Measurements from ENCODE around the gene IWS1.

IWS1 gene

GRCh38 chr2:127526132-127527000, at the start of gene IWS1:
Gene IWS1, minus strand, starts transcription at chr2:127526489. Its CDS starts 281 bp downstream, at chr2:127526208.
- Histone ChIP-seq H3K4me3 (ENCODE audit: severe bottlenecking) (peak within 1 kb of the TSS; percentile 81), H3K9me3 (ENCODE audit: severe bottlenecking) (no peaks in the 10 kb centered on the region), H3K4me1 (ENCODE audit: insufficient read depth, poor library complexity, severe bottlenecking) (peaks cover 5% of the 10 kb centered on the region), H3K27me3 (ENCODE audit: insufficient read depth, poor library complexity, severe bottlenecking) (no peaks in the 10 kb centered on the region), H3K36me3 (ENCODE audit: low read depth) (peaks cover 30% of the 10 kb centered on the region), H3K27ac (ENCODE audit: poor library complexity, severe bottlenecking) (peak within 1 kb of the TSS; percentile 91)
- DNase-seq (ENCODE audit: low spot score) (peak; percentile 96), ATAC-seq (ENCODE audit: low read depth) (peak; percentile 86)
- TF ChIP-seq, protein P1, sequence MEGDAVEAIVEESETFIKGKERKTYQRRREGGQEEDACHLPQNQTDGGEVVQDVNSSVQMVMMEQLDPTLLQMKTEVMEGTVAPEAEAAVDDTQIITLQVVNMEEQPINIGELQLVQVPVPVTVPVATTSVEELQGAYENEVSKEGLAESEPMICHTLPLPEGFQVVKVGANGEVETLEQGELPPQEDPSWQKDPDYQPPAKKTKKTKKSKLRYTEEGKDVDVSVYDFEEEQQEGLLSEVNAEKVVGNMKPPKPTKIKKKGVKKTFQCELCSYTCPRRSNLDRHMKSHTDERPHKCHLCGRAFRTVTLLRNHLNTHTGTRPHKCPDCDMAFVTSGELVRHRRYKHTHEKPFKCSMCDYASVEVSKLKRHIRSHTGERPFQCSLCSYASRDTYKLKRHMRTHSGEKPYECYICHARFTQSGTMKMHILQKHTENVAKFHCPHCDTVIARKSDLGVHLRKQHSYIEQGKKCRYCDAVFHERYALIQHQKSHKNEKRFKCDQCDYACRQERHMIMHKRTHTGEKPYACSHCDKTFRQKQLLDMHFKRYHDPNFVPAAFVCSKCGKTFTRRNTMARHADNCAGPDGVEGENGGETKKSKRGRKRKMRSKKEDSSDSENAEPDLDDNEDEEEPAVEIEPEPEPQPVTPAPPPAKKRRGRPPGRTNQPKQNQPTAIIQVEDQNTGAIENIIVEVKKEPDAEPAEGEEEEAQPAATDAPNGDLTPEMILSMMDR (IDR thresholded peaks at IDR 0.05; ENCODE audit: poor library complexity, severe bottlenecking) = peak; percentile 26

- ATAC-seq (ENCODE audit: low read depth) (no peak), DNase-seq (ENCODE audit: low spot score) (no peak)
- H3K36me3 ChIP-seq (ENCODE audit: low read depth) = no peaks in the 10 kb centered on the region
- no peak overlapping the region for H3K27ac ChIP-seq (ENCODE audit: poor library complexity, severe bottlenecking)
- H3K9me3 ChIP-seq (ENCODE audit: severe bottlenecking) = no peaks in the 10 kb centered on the region
- no peaks in the 10 kb centered on the region for H3K4me1 ChIP-seq (ENCODE audit: insufficient read depth, poor library complexity, severe bottlenecking)
- H3K27me3 ChIP-seq (ENCODE audit: insufficient read depth, poor library complexity, severe bottlenecking) = no peaks in the 10 kb centered on the region
- TF ChIP-seq, protein P1 (IDR thresholded peaks at IDR 0.05; ENCODE audit: poor library complexity, severe bottlenecking) = no peak
- no peak overlapping the region for H3K4me3 ChIP-seq (ENCODE audit: severe bottlenecking)
These were observed 49.7 kb upstream of the IWS1 start for GRCh38 chr2:127575941-127576432.

DNA sequence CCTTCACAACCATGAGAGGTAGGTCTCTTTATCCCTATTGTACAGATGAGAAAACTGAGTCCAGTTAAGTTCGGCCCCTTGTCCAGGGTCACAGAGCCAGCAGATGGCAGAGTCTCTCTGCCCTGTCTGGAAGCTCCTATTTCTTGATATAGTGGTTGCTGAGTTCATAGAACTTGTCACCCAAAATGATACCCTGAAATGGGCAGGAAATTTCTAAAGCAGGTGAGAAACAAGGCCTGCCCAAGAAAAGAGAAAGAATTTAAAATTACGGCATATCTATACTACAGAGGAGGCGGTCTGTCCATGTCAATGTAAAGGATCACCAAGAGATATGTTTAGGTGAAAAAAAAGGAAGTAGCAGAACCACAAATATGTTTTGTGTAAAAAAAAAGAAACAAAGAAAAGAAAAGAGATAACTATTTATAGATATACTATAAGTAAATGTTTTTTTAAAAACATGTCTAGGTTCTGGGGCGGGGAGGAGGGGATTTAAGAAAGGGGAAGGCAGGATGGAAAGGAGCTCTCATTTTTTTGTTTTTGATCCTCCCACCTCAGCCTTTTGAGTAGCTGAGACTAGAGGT, 49.0 kb upstream of the IWS1 start:
- Histone ChIP-seq H3K4me3 (ENCODE audit: severe bottlenecking) (no peak overlapping the region), H3K4me1 (ENCODE audit: insufficient read depth, poor library complexity, severe bottlenecking) (no peaks in the 10 kb centered on the region), H3K27ac (ENCODE audit: poor library complexity, severe bottlenecking) (no peak overlapping the region), H3K27me3 (ENCODE audit: insufficient read depth, poor library complexity, severe bottlenecking) (no peaks in the 10 kb centered on the region), H3K36me3 (ENCODE audit: low read depth) (no peaks in the 10 kb centered on the region), H3K9me3 (ENCODE audit: severe bottlenecking) (no peaks in the 10 kb centered on the region)
- ATAC-seq (ENCODE audit: low read depth) (no peak), DNase-seq (ENCODE audit: low spot score) (no peak)
- TF ChIP-seq, protein P1 (IDR thresholded peaks at IDR 0.05; ENCODE audit: poor library complexity, severe bottlenecking) = no peak

DNA sequence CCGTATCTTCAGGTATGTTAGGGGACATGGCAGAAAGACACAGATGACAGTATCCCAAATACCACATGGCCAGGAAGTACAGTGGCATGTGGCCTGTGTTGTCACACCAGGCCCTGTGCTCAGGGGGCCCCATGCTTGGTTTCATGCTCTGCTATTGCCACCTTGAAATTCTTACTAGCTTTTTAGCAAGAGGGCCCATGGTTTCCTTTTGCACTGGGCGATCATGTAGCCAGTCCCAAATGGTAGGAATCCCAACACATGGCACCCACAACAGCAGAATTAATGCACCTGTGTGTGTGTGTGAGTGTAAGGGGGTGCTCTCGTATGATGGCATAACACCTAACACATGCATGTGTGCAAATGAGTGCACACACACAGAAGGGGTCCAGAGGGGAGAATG, 48.4 kb upstream of the IWS1 start:
- TF ChIP-seq, protein P1 (IDR thresholded peaks at IDR 0.05; ENCODE audit: poor library complexity, severe bottlenecking) = no peak
- ATAC-seq (ENCODE audit: low read depth) = no peak

More for the DNA sequence above, 48.4 kb upstream of the IWS1 start:
- Histone ChIP-seq H3K36me3 (ENCODE audit: low read depth) (no peaks in the 10 kb centered on the region), H3K4me3 (ENCODE audit: severe bottlenecking) (no peak overlapping the region), H3K27me3 (ENCODE audit: insufficient read depth, poor library complexity, severe bottlenecking) (no peaks in the 10 kb centered on the region), H3K4me1 (ENCODE audit: insufficient read depth, poor library complexity, severe bottlenecking) (no peaks in the 10 kb centered on the region), H3K9me3 (ENCODE audit: severe bottlenecking) (no peaks in the 10 kb centered on the region), H3K27ac (ENCODE audit: poor library complexity, severe bottlenecking) (no peak overlapping the region)
- DNase-seq (ENCODE audit: low spot score) = no peak

Data from RWPE2 (cell line).